GM12891 (cell line): ENCODE data around the gene ZFAND3.

Experiments
- POLR2A ChIP-seq: IDR thresholded peaks from 2 replicates; pipeline ENCODE4 v1.6.1; 2011; ENCODE audit warnings: low read depth, low read length, control low read depth
- POLR2AphosphoS5 ChIP-seq: IDR thresholded peaks from 2 replicates; pipeline ENCODE4 v1.6.1; 2011; ENCODE audit warnings: low read depth, low read length, control low read depth
- SPI1 ChIP-seq: IDR thresholded peaks from 2 replicates; pipeline ENCODE4 v1.6.1; 2011; ENCODE audit warnings: low read depth, low read length, control low read depth
- TAF1 ChIP-seq: IDR thresholded peaks from 2 replicates; pipeline ENCODE4 v1.6.1; 2011; ENCODE audit warnings: low read depth, low read length, control low read depth

GRCh38 chr6:38004908-38005307 lies 185.4 kb downstream of the ZFAND3 start:
- TF ChIP-seq POLR2A (no peak), POLR2AphosphoS5 (no peak), TAF1 (no peak), SPI1 (no peak)
